NOMO-1 treated with dmso at 0.1 percent for 144 hours (cell line): ENCODE measurements around the gene CRYBG1.

Source experiments
- DNase-seq: peaks from one replicate; lab custom pipeline; 2025; ENCODE audit not compliant: unreplicated experiment; lab: John Stamatoyannopoulos, UW

Gene CRYBG1

GRCh38 chr6:106522562-106523250 lies 162.2 kb downstream of the CRYBG1 start:
- no peak for DNase-seq

- no peak for DNase-seq
Observed at GRCh38 chr6:106525107-106525881, 164.8 kb downstream of the CRYBG1 start.

GRCh38 chr6:106525882-106526275 lies 165.4 kb downstream of the CRYBG1 start:
- DNase-seq, result no peak

- no peak for DNase-seq
Observed at GRCh38 chr6:106527117-106527516, 166.6 kb downstream of the CRYBG1 start.

GRCh38 chr6:106527979-106528378 lies 167.5 kb downstream of the CRYBG1 start:
- no peak for DNase-seq

GRCh38 chr6:106528521-106528920 lies 168.0 kb downstream of the CRYBG1 start:
- no peak for DNase-seq

GRCh38 chr6:106529438-106529837 lies 168.9 kb downstream of the CRYBG1 start:
- no peak for DNase-seq

- DNase-seq, result no peak
Observed at GRCh38 chr6:106530026-106530425, 169.5 kb downstream of the CRYBG1 start.

GRCh38 chr6:106530502-106530901 lies 170.0 kb downstream of the CRYBG1 start:
- DNase-seq, result no peak

- DNase-seq, result no peak
Observed at GRCh38 chr6:106533054-106533453, 172.5 kb downstream of the CRYBG1 start.

GRCh38 chr6:106534004-106534403 lies 173.5 kb downstream of the CRYBG1 start:
- no peak for DNase-seq

GRCh38 chr6:106534564-106534982 lies 174.1 kb downstream of the CRYBG1 start:
- DNase-seq, result no peak

- no peak for DNase-seq
Observed at GRCh38 chr6:106535012-106535411, 174.5 kb downstream of the CRYBG1 start.

- no peak for DNase-seq
Observed at GRCh38 chr6:106536357-106536756, 175.8 kb downstream of the CRYBG1 start.

- DNase-seq, result no peak
Observed at GRCh38 chr6:106536851-106537250, 176.3 kb downstream of the CRYBG1 start.

- no peak for DNase-seq
Observed at GRCh38 chr6:106537662-106538061, 177.1 kb downstream of the CRYBG1 start.

GRCh38 chr6:106538145-106538544 lies 177.6 kb downstream of the CRYBG1 start:
- no peak for DNase-seq

- no peak for DNase-seq
Observed at GRCh38 chr6:106539936-106540335, 179.4 kb downstream of the CRYBG1 start.

- no peak for DNase-seq
Observed at GRCh38 chr6:106540432-106540831, 179.9 kb downstream of the CRYBG1 start.

GRCh38 chr6:106540907-106541306 lies 180.4 kb downstream of the CRYBG1 start:
- no peak for DNase-seq

GRCh38 chr6:106546261-106546690 lies 185.8 kb downstream of the CRYBG1 start:
- DNase-seq, result no peak

GRCh38 chr6:106546691-106547414 lies 186.3 kb downstream of the CRYBG1 start:
- DNase-seq, result peak; percentile 80
